NCI-H128 (cell line): ENCODE data around the gene PANX2.
"Not testable (repeated sequence)": the region's sequence is repeated elsewhere in the genome, so short reads cannot be mapped to it uniquely, and the experiment has no call there.

Experiments used
- DNase-seq: peaks from one replicate; lab custom pipeline; 2025; ENCODE audit not compliant: unreplicated experiment; lab: John Stamatoyannopoulos, UW

The PANX2 gene

GRCh38 chr22:50147258-50148165 is 23.0 kb upstream of the PANX2 start:
- DNase-seq = not testable (repeated sequence)

- no peak for DNase-seq
Measured at GRCh38 chr22:50148166-50148500, 22.4 kb upstream of the PANX2 start.

GRCh38 chr22:50148991-50149721 is 21.4 kb upstream of the PANX2 start:
- no peak for DNase-seq

- no peak for DNase-seq
Measured at GRCh38 chr22:50150161-50151129, 20.1 kb upstream of the PANX2 start.

- no peak for DNase-seq
Measured at GRCh38 chr22:50151571-50152537, 18.7 kb upstream of the PANX2 start.

- no peak for DNase-seq
Measured at GRCh38 chr22:50153056-50153755, 17.3 kb upstream of the PANX2 start.

- no peak for DNase-seq
Measured at GRCh38 chr22:50153756-50154140, 16.8 kb upstream of the PANX2 start.

- no peak for DNase-seq
Measured at GRCh38 chr22:50157709-50158375, 12.7 kb upstream of the PANX2 start.

- DNase-seq = no peak
Measured at GRCh38 chr22:50160947-50161346, 9.6 kb upstream of the PANX2 start.

- DNase-seq = no peak
Measured at GRCh38 chr22:50161508-50162390, 8.8 kb upstream of the PANX2 start.

- no peak for DNase-seq
Measured at GRCh38 chr22:50162391-50162956, 8.1 kb upstream of the PANX2 start.

GRCh38 chr22:50165436-50166123 is 5.0 kb upstream of the PANX2 start:
- DNase-seq = no peak

GRCh38 chr22:50167689-50168489 is 2.6 kb upstream of the PANX2 start:
- DNase-seq = no peak

GRCh38 chr22:50168490-50169180 is 1.9 kb upstream of the PANX2 start:
- not testable (repeated sequence) for DNase-seq

GRCh38 chr22:50169181-50169759 is 1.3 kb upstream of the PANX2 start:
- DNase-seq = no peak
